ENCODE data around the gene GPANK1. TPM values are rescaled to one million over a fixed set of nuclear protein-coding genes. Genes with fewer than 3 reads are reported as not detected.

GPANK1 gene
- total and polyA plus RNA-seq, 9 of the 15 experiments (the other 6 are each of a cell fraction or from before 2014, with no cell fraction given): 32.2 to 111 (median 46.3) TPM

GRCh38 chr6:31702819-31703716 lies 38.3 kb upstream of the GPANK1 start, which contains the start of gene ABHD16A (continued):
- TF ChIP-seq RBM17 (IDR thresholded peaks at IDR 0.05; ENCODE audit: borderline replicate concordance, low read depth, low read length) (no peak), ZNF395 (CRISPR knock-in tag; IDR thresholded peaks at IDR 0.05) (peak; percentile 89; the same call in 1 of the 2 replicates), ZMIZ1 (IDR thresholded peaks at IDR 0.05; ENCODE audit: low read depth in 2 of 2, low read length in 2 of 2) (peak in 1 of 2 experiments; percentile 85; a peak in 3 of 4 replicates), ERF (CRISPR knock-in tag; IDR thresholded peaks at IDR 0.05) (peak; percentile 74), AFF1 (IDR thresholded peaks at IDR 0.05; ENCODE audit: low read depth in 1 of 2, partially characterized antibody in 2 of 2) (peak; percentile 54 to 99), ARNT (IDR thresholded peaks at IDR 0.05) (peak in 1 of 2 experiments; percentile 25; a peak in 3 of 4 replicates), E2F3 (CRISPR knock-in tag; IDR thresholded peaks at IDR 0.05) (no peak), CREB5 (CRISPR knock-in tag; IDR thresholded peaks at IDR 0.05) (no peak)
